Breast epithelium (tissue), 3 donors: Measurements from ENCODE around the gene UPF3B.

Experiments
- CTCF ChIP-seq, 3 donors: fragments of 450-650 bp; IDR thresholded peaks; one replicate each; pipeline ENCODE4 v1.5.1; 2016 to 2017; ENCODE audit warnings: antibody characterized with exemption in 3 of 3, mild to moderate bottlenecking in 3 of 3, moderate library complexity in 3 of 3
- POLR2AphosphoS5 ChIP-seq, 3 donors: sonication (generic); formaldehyde crosslinking; IDR thresholded peaks; one replicate each; pipeline ENCODE4 v1.6.1; 2017; ENCODE audit warnings: antibody characterized with exemption in 3 of 3

- TF ChIP-seq CTCF (IDR thresholded peaks at IDR 0.05), result no peak
- TF ChIP-seq POLR2AphosphoS5 (IDR thresholded peaks at IDR 0.05), result no peak
These were observed 33.0 kb upstream of the UPF3B start for GRCh38 chrX:119885554-119886428.
